Heart left ventricle (tissue), 16 donors: ENCODE measurements around the gene CXCL11. TPM values are rescaled to one million over a fixed set of nuclear protein-coding genes. Genes with fewer than 3 reads are reported as not detected.
"Not testable (repeated sequence)": the region's sequence is repeated elsewhere in the genome, so short reads cannot be mapped to it uniquely, and the experiment has no call there.

Source experiments
- ATAC-seq, 4 donors: fragments of 200-7000 bp; cut with Tn5 transposase; one replicate each; pipeline ENCODE4 v1.9.1; 2020 to 2022; ENCODE audit warnings: moderate library complexity in 4 of 4, mild to moderate bottlenecking in 3 of 4, moderate number of reproducible peaks in 1 of 4
- DNase-seq, 5 donors: peaks; one replicate each; pipeline ENCODE4 v3.0.0-alpha.2; 2020
- H3K27ac ChIP-seq, 12 donors: fragments of 200-600 bp; sonication (generic) in 4 of 12; one replicate each; pipeline versions ENCODE4 v1.5.0 to v1.8.0; 2016 to 2022; ENCODE audit warnings: mild to moderate bottlenecking in 2 of 12
- H3K27me3 ChIP-seq, 9 donors: fragments of 200-600 bp; sonication (generic) in 2 of 9; one replicate each; pipeline versions ENCODE4 v1.5.1 to v1.8.0; 2016 to 2022; ENCODE audit warnings: mild to moderate bottlenecking in 3 of 9
- H3K36me3 ChIP-seq, 9 donors: fragments of 200-600 bp; sonication (generic) in 2 of 9; one replicate each; pipeline versions ENCODE4 v1.5.0 to v1.8.0; 2018 to 2022; ENCODE audit warnings: mild to moderate bottlenecking in 2 of 9
- H3K4me1 ChIP-seq, 12 donors: fragments of 200-600 bp; sonication (generic) in 4 of 12; one replicate each; pipeline versions ENCODE4 v1.5.0 to v1.8.0; 2016 to 2022; ENCODE audit warnings: mild to moderate bottlenecking in 3 of 12
- H3K4me3 ChIP-seq, 12 donors: fragments of 200-600 bp; sonication (generic) in 4 of 12; one replicate each; pipeline versions ENCODE4 v1.5.0 to v1.8.0; 2017 to 2022; ENCODE audit warnings: mild to moderate bottlenecking in 9 of 12, moderate library complexity in 4 of 12
- H3K9me3 ChIP-seq, 12 donors: fragments of 200-600 bp; sonication (generic) in 4 of 12; one replicate each; pipeline versions ENCODE4 v1.5.0 to v1.8.0; 2016 to 2022; ENCODE audit warnings: mild to moderate bottlenecking in 1 of 12
- POLR2A ChIP-seq, 2 donors: fragments of 450-650 bp; IDR thresholded peaks; one replicate each; pipeline ENCODE4 v1.6.1; 2017; ENCODE audit warnings: antibody characterized with exemption in 2 of 2, mild to moderate bottlenecking in 2 of 2, moderate library complexity in 2 of 2
- WGBS, 4 donors: extraction: QIAGEN DNeasy Blood & Tissue Kit in 2 of 4; methylation state at CpG; one replicate each; pipeline versions ENCODE4 v1.1.5 to v1.1.7; 2013 to 2018; 5-methylcytosine and 5-hydroxymethylcytosine counted together
- intact Hi-C, 10 donors: fragments of 100-400 bp; cut with DNase I; formaldehyde crosslinking; loops; one replicate each; pipeline versions ENCODE4 v1.11.1 to v1.14.2; 2022
- polyA plus RNA-seq, 2 donors: library from polyadenylated mRNA; stranded (reverse); fragments of 200-250 nt; gene quantifications; one replicate each; pipeline ENCODE4 v1.2.3, GENCODE V29; 2013
- total RNA-seq, 9 donors: library from RNA; depleted of rRNA in 2 of 9; stranded (reverse); fragments of >200 nt in 2 of 9; fragmentation: NEBNext Ultra II Directional in 3 of 9; extraction: Animal tissue kit (Norgen Biotek cat#: 25700) in 3 of 9; gene quantifications; one replicate each; pipeline versions ENCODE4 v1.1.0 to v1.2.4, GENCODE V29; 2016 to 2023
- TF ChIP-seq, protein P1 (sequence below), 12 donors: fragments of 200-600 bp; sonication (generic) in 4 of 12; IDR thresholded peaks; one replicate each; pipeline versions ENCODE4 v1.5.0 to v1.8.0; 2018 to 2022; ENCODE audit warnings: antibody characterized with exemption in 12 of 12, mild to moderate bottlenecking in 5 of 12
- donor health status: ischemic (EF 13 %, LVEDD 7.1; RV severe dilation, severe dysfunction).
- donor health status: healthy with polysubstance abuse.
- donor health status: DM: no; HTN: yes; CAD: no.
- donor health status: DM: no; HTN: no; CAD: no.
- donor health status: ischemic (EF 25% LVEDD 6.9; RV normal size, moderate dysfunction).
- donor health status: ischemic (EF 25% LVEDD 5.7; RV mildly dilated, moderate dysfunction).
- donor health status: healthy.
- donor health status: DM: yes; HTN: yes; CAD: no.
- donor health status: ischemic (EF 35%, LVEDD 5.7; RV mildly dilated, moderate dysfunction).
- donor health status: nonischemic (EF 11% LVEDD 7.7; RV severe dilation, severe dysfunction).
- donor health status: DM: yes; HTN: yes; CAD: no.
- donor health status: PGD.
- donor health status: ischemic (EF 29% LVEDD 5.4; RV normal size, mild dysfunction).
- donor health status: nonischemic (EF 23%, LVEDD 6.1; RV moderate dilation, normal function).

CXCL11 gene
- total and polyA plus RNA-seq, 11 donors = 0.06 to 70.7 (median 1.8) TPM; not detected in 7

DNA sequence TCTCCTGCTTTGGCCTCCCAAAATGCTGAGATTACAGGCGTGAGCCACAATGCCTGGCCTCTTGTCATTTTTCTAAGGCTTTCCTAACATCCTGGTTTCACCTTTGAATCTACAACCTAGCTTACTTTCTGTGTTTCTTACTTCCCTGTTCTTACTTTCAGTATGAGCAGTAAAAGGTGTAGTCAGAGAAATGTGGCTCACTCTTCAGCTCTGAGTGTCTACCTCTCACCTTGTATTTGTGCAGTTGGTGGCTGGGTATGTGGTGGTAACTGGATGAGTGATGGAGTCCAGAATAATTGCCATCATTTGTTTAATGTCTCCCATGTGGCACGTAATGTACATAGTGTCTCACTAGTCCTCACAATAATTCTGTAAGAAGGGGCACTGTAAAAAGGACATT is 19.1 kb upstream of the CXCL11 start:
- Histone ChIP-seq H3K4me1 (peaks cover 0 to 7% (median 0%) of the 10 kb centered on the region in 12 donors), H3K9me3 (no peaks in the 10 kb centered on the region), H3K4me3 (no peak overlapping the region), H3K27ac (no peak overlapping the region), H3K36me3 (no peaks in the 10 kb centered on the region), H3K27me3 (peaks cover 0 to 15% (median 0%) of the 10 kb centered on the region in 9 donors)
- no peak for TF ChIP-seq POLR2A (IDR thresholded peaks at IDR 0.05)
- TF ChIP-seq, protein P1, sequence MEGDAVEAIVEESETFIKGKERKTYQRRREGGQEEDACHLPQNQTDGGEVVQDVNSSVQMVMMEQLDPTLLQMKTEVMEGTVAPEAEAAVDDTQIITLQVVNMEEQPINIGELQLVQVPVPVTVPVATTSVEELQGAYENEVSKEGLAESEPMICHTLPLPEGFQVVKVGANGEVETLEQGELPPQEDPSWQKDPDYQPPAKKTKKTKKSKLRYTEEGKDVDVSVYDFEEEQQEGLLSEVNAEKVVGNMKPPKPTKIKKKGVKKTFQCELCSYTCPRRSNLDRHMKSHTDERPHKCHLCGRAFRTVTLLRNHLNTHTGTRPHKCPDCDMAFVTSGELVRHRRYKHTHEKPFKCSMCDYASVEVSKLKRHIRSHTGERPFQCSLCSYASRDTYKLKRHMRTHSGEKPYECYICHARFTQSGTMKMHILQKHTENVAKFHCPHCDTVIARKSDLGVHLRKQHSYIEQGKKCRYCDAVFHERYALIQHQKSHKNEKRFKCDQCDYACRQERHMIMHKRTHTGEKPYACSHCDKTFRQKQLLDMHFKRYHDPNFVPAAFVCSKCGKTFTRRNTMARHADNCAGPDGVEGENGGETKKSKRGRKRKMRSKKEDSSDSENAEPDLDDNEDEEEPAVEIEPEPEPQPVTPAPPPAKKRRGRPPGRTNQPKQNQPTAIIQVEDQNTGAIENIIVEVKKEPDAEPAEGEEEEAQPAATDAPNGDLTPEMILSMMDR (IDR thresholded peaks at IDR 0.05) = no peak
- no peak for ATAC-seq
- DNase-seq = no peak
- intact Hi-C loops = loop anchor here in 1 of 10 donors (5.0 kb wide), 1 partner anchor 38 kb away; no protein-coding TSS in a partner anchor
- WGBS, 4 donors = 89 to 95% (median 90%) methylated on average over 2 of the region's 2 CpGs

DNA sequence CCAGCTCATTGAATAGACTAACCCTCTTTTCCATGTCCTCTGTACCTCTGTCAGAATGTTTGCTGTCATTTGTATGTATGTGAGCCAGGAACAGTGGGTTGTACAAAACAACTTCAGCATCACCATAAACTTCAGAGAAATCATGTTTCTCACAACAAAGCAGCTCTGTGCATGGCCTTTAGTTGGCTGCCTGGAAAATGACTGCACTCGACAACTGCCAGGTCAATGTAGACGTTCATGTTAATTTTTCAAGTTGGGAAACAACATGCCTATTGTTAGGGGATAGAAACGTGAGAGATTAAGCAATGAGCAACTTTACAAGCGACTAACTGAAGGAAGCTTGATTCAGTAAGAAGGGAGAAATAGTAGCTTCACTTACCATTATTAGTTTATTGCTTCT is 17.9 kb upstream of the CXCL11 start:
- intact Hi-C loops = no loop called here
- no peaks in the 10 kb centered on the region for H3K4me1 ChIP-seq
- no peaks in the 10 kb centered on the region for H3K36me3 ChIP-seq
- TF ChIP-seq, protein P1 (IDR thresholded peaks at IDR 0.05) = no peak
- TF ChIP-seq POLR2A (IDR thresholded peaks at IDR 0.05) = no peak
- peaks cover 0 to 15% (median 0%) of the 10 kb centered on the region in 9 donors for H3K27me3 ChIP-seq
- DNase-seq (no peak), ATAC-seq (no peak)
- H3K4me3 ChIP-seq = no peak overlapping the region
- H3K9me3 ChIP-seq = no peaks in the 10 kb centered on the region
- WGBS, 4 donors = 31 to 54% (median 43%) methylated on average over 4 of the region's 4 CpGs
- no peak overlapping the region for H3K27ac ChIP-seq

DNA sequence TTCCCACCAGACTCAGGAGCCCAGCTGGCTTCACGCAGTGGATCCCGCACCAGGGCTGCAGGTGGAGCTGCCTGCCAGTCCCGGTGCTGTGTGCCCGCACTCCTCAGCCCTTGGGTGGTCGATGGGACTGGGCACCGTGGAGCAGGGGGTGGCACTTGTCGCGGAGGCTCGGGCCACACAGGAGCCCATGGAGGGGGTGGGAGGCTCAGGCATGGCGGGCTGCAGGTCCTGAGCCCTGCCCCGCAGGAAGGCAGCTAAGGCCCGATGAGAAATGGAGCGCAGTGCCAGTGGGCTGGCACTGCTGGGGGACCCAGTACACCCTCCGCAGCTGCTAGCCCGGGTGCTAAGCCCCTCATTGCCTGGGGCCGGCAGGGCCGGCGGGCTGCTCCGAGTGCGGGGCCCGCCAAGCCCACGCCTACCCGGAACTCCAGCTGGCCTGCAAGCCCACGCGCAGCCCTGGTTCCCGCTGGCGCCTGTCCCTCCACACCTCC is 14.7 kb upstream of the CXCL11 start:
- H3K4me1 ChIP-seq, ATAC-seq, H3K9me3 ChIP-seq, DNase-seq, intact Hi-C loops, H3K27ac ChIP-seq, H3K36me3 ChIP-seq, H3K4me3 ChIP-seq, H3K27me3 ChIP-seq: not testable (repeated sequence)
- WGBS, 4 donors = 84 to 100% (median 89%) methylated on average over 9 to 27 of the region's 27 CpGs

DNA sequence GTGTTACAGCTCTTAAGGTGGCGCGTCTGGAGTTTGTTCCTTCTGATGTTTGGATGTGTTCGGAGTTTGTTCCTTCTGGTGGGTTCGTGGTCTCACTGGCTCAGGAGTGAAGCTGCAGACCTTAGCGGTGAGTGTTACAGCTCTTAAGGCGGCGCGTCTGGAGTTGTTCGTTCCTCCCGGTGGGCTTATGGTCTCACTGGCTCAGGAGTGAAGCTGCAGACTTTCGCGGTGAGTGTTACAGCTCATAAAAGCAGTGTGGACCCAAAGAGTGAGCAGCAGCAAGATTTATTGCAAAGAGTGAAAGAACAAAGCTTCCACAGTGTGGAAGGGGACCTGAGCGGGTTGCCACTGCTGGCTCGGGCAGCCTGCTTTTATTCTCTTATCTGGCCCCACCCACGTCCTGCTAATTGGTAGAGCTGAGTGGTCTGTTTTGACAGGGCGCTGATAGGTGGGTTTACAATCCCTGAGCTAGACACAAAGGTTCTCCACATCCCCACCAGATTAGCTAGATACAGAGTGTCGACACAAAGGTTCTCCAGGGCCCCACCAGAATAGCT is 14.1 kb upstream of the CXCL11 start:
- H3K4me3 ChIP-seq, intact Hi-C loops: not testable (repeated sequence)
- 86 to 89% (median 88%) methylated on average over 17 of the region's 17 CpGs for WGBS, 4 donors

DNA sequence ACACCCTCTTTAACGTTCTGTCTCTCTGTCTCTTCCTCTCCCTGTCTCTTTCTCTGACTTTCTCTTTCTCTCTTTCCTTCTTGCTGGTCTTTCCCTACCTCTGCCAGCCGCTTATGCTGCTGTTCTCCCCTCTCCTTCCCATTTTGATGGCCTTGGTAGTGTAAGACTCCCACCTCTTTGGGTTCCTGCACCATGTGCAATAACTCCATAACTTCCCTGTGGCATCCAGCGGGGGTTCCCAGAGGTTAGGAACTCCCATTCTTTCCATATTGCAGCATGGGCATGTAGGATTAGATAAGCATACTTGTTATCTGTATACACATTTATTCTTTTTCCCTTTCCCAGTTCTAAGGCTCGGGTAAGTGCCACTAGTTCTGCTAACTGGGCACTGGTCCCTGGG is 8.8 kb upstream of the CXCL11 start:
- H3K36me3 ChIP-seq, H3K4me1 ChIP-seq, DNase-seq, ATAC-seq, H3K9me3 ChIP-seq, H3K27me3 ChIP-seq, intact Hi-C loops, H3K4me3 ChIP-seq, H3K27ac ChIP-seq: not testable (repeated sequence)
- WGBS, 4 donors = 76 to 83% (median 78%) methylated on average over 4 of the region's 4 CpGs

More for the DNA sequence above, 14.1 kb upstream of the CXCL11 start:
- not testable (repeated sequence) for H3K4me1 ChIP-seq, H3K27ac ChIP-seq, H3K9me3 ChIP-seq, H3K36me3 ChIP-seq, H3K27me3 ChIP-seq, DNase-seq, ATAC-seq

DNA sequence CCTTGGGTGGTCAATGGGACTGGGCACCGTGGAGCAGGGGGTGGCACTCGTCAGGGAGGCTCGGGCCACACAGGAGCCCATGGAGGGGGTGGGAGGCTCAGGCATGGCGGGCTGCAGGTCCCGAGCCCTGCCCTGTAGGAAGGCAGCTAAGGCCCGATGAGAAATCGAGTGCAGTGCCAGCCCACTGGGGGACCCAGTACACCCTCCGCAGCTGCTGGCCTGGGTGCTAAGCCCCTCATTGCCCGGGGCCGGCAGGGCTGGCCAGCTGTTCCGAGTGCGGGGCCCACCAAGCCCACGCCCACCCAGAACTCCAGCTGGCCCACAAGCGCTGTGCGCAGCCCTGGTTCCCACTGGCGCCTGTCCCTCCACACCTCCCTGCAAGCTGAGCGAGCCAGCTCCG is 7.4 kb upstream of the CXCL11 start:
- DNase-seq, intact Hi-C loops: not testable (repeated sequence)

DNA sequence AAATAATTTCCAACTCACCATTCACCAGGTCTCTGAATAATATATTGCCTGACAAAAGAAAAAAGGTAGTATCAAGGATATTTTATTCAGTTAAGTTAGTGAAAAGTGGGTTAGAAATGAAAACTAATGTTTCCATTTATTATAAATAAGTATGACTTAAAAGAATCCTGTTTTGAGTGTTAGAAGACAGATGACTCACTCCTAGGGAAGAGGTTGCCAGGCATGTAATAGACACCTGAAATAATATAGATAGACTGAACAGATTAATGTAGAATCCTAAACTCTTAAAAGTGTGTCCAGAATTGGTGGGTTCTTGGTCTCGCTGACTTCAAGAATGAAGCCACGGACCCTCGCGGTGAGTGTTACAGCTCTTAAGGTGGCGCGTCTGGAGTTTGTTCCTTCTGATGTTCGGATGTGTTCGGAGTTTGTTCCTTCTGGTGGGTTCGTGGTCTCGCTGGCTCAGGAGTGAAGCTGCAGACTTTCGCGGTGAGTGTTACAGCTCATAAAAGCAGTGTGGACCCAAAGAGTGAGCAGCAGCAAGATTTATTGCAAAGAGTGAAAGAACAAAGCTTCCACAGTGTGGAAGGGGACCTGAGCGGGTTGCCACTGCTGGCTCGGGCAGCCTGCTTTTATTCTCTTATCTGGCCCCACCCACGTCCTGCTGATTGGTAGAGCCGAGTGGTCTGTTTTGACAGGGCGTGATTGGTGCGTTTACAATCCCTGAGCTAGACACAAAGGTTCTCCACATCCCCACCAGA is 6.5 kb upstream of the CXCL11 start:
- H3K27ac ChIP-seq, H3K36me3 ChIP-seq, H3K9me3 ChIP-seq, H3K27me3 ChIP-seq, DNase-seq, H3K4me1 ChIP-seq, ATAC-seq, H3K4me3 ChIP-seq, intact Hi-C loops: not testable (repeated sequence)
- 78 to 88% (median 83%) methylated on average over 16 to 17 of the region's 18 CpGs for WGBS, 4 donors

More for the DNA sequence above, 7.4 kb upstream of the CXCL11 start:
- H3K27ac ChIP-seq, ATAC-seq, H3K36me3 ChIP-seq, H3K4me1 ChIP-seq, H3K27me3 ChIP-seq, H3K4me3 ChIP-seq, H3K9me3 ChIP-seq: not testable (repeated sequence)
- WGBS, 4 donors = 85 to 97% (median 96%) methylated on average over 4 to 18 of the region's 18 CpGs
